ENCODE measurements around the gene CD209.
A peak's percentile ranks its signal among the peaks of the same experiment; 100 is the strongest.

CD209 gene

DNA sequence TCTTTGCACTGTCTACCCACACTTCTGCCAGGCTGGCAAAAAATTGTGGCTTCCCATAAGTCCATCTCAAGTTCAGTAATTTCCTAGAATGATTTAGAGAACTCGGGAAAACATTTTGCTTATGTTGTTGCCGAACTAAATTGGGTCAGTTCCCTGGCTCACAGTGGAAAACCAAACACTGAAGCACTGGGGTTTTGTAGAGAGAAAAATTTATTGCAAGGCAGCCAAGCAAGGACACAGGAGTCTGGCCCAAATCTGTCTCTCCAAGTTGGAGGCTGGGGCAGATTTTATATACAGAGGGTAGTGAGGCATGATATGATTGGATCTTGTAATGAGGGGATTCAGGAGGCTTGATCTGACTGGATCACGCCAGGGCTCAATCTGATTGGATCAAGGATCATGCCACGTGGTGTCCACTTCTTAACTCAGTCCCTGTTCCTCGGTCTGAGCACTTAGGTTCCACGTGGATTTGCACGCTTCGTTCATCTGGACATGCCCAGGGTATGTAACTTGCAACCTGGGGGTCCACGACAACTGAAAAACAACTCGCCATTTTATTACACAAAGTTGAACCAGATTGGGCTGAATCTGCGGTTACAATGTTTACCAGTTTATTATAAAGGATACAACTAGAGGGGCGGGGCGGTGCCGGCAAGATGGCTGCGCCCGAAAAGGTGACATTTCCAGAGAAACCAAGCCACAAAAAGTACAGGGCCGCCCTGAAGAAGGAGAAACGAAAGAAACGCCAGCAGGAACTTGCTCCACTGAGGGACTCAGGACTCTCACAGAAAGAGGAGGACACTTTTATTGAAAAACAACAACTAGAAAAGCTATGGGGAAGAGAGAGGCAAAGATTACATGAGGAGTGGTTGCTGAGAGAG, 7.3 kb downstream of the CD209 start:
- no peak for DNase-seq (ENCODE audit: low read depth in 1 of 2, low spot score in 1 of 2)

DNA sequence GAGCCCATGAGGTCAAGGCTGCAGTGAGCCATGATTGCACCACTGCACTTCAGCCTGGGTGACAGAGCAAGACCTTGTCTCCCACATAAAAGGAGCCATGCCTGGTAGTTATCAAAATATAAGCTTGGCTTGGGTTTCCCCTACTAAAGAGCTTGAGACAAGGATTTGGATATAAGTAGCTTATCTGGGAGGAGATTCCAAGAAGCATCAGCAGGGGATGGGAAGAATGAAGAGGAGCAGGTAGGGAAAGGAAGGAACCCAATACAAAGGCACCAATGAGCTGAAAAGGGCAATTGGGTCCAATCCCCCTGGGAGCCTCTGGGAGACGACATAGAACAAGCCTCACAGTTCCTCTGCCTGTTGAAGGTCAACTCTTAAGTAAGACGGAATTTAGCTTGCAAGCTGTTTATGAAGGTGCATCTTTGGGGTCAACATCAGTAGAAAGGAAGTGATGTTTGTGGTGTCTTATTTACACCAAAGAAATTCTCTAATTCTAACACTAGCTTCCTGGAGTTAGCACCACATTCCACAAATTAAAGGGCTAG, 8.1 kb downstream of the CD209 start:
- DNase-seq (ENCODE audit: low read depth in 1 of 2, low spot score in 1 of 2) = no peak

GRCh38 chr19:7738023-7738422, 9.3 kb downstream of the CD209 start:
- DNase-seq (ENCODE audit: low read depth in 1 of 2, low spot score in 1 of 2) = peak in 1 of 2 donors; percentile 43

GRCh38 chr19:7737215-7737614, 10.1 kb downstream of the CD209 start:
- DNase-seq (ENCODE audit: low read depth in 1 of 2, low spot score in 1 of 2) = no peak

DNA sequence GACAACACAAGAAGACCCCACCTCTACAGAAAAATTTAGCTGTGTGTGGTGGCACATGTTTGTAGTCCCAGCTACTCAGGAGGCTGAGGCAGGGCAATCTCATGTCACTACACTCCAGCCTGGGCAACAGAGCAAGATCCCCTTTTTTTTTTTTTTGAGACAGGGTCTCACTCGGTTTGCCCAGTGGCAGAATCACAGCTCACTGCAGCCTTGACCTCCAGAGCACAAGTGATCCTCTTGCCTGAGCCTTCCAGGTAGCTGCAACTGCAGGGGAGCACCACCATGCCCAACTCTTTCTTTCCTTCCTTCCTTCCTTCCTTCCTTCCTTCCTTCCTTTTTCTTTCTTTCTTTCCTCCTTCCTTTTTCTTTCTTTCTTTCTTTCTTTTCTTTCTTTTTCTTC, 11.2 kb downstream of the CD209 start:
- DNase-seq (ENCODE audit: low read depth in 1 of 2, low spot score in 1 of 2) = no peak

- no peak for DNase-seq (ENCODE audit: low read depth in 1 of 2, low spot score in 1 of 2)
These were observed 12.8 kb downstream of the CD209 start for GRCh38 chr19:7734220-7735203.

GRCh38 chr19:7733376-7733775, 14.0 kb downstream of the CD209 start:
- no peak for DNase-seq (ENCODE audit: low read depth in 1 of 2, low spot score in 1 of 2)

DNA sequence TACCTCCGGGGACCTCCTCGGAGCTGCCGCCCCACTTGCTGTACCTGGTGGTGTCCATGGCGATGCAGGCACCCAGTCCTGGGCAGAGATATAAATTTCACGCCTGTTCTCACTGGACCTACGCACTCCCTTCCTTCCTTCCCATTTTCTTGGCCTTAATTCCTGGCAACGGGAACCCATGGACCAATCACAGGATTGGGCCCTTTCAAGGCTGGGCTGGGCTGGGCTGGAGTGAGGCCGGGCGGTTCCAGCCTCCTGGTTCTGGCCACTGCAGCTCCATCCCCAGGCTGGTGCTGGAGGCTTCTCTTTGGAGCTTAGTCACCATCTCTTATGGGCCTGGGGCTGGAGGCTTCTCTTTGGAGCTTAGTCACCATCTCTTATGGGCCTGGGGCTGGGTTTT, 15.3 kb downstream of the CD209 start, which contains the start of gene CLEC4G:
Gene CLEC4G, minus strand, starts transcription at position 66 of the 400 bp plus-strand sequence. Its CDS starts 8 bp downstream, at position 58.
- DNase-seq (ENCODE audit: low read depth in 1 of 2, low spot score in 1 of 2) = no peak

DNA sequence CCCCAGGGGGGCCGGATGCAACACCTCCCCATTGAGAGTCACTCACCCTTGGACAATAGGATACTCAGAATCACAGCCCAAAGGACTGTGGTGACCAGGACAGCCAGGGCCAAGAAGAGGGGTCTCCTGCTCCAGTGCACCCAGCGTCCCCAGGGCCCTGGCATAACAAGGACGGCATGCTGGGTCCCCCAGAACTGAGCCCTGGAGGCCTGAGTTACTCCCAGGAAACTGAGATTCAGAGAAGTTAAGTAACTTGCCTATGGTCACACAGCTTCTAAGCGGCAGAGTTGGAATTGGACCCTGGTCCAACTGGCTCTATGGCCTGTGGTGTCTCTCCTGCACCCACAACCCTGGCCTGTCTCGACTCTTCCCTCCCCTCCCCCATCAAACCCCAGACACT, 15.7 kb downstream of the CD209 start:
- DNase-seq (ENCODE audit: low read depth in 1 of 2, low spot score in 1 of 2) = no peak

DNA sequence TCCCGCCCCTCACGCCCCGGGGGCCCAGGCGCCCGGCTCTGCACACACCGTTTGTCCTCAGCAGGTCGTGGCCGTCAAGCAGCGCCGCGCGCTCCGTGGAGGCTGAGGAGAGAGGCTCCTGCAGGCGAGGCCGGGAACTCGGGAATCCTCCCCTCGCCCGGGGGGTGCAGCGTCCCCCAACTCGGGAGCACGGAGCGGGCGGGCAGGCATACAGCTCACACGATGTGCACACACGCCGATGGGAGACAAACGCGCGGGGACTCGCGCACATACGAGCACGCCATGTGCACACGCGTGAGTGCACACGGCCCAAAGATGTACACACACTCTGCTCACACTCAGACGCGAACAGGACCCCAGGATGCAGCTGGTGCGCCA, 16.1 kb downstream of the CD209 start:
- DNase-seq (ENCODE audit: low read depth in 1 of 2, low spot score in 1 of 2) = no peak

- DNase-seq (ENCODE audit: low read depth in 1 of 2, low spot score in 1 of 2) = no peak
These were observed 16.8 kb downstream of the CD209 start for GRCh38 chr19:7730286-7731217.

DNA sequence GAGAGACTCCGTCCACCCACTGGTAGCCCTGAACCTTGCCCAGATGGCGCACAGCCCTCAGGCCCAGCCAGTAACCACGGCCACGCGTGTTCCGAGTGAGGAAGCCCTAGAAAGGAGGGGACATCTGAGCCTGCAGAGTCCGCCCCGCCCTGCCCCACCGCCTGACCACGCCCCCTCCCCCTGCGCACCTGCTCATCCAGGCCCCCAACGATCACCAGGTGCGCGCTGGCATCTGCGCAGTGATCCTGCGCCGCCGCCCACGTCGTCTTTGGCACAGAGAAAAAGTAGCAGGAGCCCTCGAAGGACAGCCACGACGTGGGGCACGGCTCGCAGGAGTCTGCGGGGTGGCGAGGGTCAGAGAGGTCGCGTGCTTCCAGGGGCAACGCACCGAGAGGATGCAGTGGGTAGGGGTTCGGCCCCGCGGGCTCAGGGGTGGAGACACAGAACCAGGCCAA, 17.5 kb downstream of the CD209 start:
- DNase-seq (ENCODE audit: low read depth in 1 of 2, low spot score in 1 of 2) = no peak

DNA sequence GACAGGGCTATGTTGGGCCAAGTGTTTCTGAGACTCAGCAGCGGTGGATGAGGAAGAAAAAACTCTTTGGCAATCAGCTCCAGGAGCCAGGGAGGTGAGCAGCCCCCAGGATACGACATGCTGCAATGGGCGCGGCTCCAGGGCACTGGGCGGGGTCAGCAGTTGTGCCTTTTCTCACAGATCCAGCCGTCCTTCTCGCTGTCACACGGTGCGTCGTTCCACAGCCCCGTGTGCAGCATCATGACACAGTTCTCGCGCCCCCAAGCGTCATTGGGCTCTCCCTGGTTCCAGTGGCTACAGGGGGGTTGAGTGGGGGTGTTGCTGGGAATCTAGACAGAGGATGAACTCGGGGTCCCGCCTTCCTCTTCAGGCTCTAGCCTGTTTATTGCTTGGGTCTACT, 18.1 kb downstream of the CD209 start:
- no peak for DNase-seq (ENCODE audit: low read depth in 1 of 2, low spot score in 1 of 2)

DNA sequence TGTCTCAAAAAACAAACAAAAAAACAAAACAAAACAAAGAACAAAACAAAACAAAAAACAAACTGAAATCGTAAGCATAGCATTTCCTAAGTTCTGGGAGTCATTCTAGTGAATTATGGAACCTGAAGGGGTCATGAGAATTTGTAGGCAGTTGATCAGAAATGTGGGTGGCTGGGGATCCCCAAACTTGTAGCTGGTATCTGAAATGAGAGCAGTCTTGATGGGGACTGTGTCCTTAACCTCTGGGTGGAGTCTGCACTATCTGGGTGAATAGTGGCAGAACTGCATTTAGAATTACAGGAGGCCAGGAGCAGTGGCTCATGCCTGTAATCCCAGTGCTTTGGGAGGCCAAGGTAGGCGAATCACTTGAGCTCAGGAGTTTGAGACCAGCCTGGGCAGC, 21.5 kb downstream of the CD209 start:
- DNase-seq (ENCODE audit: low read depth in 1 of 2, low spot score in 1 of 2) = no peak

DNA sequence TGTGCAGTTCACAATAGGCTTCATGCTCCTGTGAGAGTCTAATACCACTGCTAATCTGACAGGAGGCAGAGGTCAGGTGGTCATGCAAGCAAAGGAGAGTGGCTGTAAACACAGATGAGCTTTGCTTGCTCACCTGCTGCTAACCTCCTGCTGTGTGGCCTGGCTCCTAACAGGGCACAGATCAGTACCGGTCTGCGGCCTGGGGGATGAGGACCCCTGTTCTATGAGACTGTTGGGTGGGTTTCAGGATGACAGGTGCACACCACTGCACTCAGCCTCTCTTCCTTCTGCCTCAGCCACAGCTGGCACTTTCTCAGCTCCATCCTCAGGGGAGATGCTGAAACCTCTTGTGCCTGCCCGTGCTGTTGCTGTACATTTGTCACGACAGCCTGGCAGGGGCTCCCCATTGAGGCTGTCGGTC, 25.1 kb downstream of the CD209 start:
- DNase-seq (ENCODE audit: low read depth in 1 of 2, low spot score in 1 of 2) = no peak

DNA sequence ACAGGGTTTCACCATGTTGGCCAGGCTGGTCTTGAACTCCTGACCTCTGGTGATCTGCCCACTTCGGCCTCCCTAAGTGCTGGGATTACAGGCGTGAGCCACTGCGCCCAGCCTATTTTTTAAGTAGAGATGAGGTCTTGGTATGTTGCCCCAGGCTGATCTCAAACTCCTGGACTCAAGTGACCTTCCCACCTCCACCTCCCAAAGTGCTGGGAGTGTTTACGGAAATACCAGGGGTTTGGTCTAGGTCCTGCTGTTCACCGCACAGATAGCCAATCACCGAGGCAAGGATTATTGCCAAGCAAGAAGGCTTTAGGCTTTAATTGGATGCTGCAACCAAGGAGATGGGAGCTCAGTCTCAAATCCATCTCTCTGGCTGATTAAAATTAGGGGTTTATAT, 27.0 kb downstream of the CD209 start:
- DNase-seq (ENCODE audit: low read depth in 1 of 2, low spot score in 1 of 2) = no peak

GRCh38 chr19:7718668-7719067, 28.7 kb downstream of the CD209 start:
- DNase-seq (ENCODE audit: low read depth in 1 of 2, low spot score in 1 of 2) = no peak

- no peak for DNase-seq (ENCODE audit: low read depth in 1 of 2, low spot score in 1 of 2)
These were observed 30.6 kb downstream of the CD209 start for GRCh38 chr19:7716762-7717161.

GRCh38 chr19:7715671-7716070, 31.7 kb downstream of the CD209 start:
- no peak for DNase-seq (ENCODE audit: low read depth in 1 of 2, low spot score in 1 of 2)

- DNase-seq (ENCODE audit: low read depth in 1 of 2, low spot score in 1 of 2) = no peak
These were observed 36.7 kb downstream of the CD209 start for GRCh38 chr19:7710616-7711015.

Data from activated CD4-positive, alpha-beta T cell treated with anti-CD3 and anti-CD28 coated beads, Interleukin-2, amount 50 U/mL, for 24 hours (primary cell).